AG04449 (cell line): ENCODE measurements around the gene ADAD1.

Source experiments
- CTCF ChIA-PET: fragments of 350-600 bp; formaldehyde crosslinking; extraction: SDS; loops from one replicate; lab custom pipeline; 2021; ENCODE audit warnings: antibody characterized with exemption; lab: Yijun Ruan, JAX
- POLR2A ChIA-PET: fragments of 400-600, 350-600 bp; formaldehyde crosslinking; extraction: SDS; loops from one replicate; lab custom pipeline; 2020; ENCODE audit warnings: antibody characterized with exemption, inconsistent platforms; lab: Yijun Ruan, JAX
- DNase-seq: peaks from one replicate; pipeline ENCODE4 v3.0.0-alpha.2; 2010; ENCODE audit warnings: low read depth, low spot score
- H3K4me3 ChIP-seq: 2 replicates; pipeline ENCODE4 v1.5.1; 2011; ENCODE audit warnings: low read depth, mild to moderate bottlenecking, control low read depth, low read length
- TF ChIP-seq, protein P1 (sequence below): IDR thresholded peaks from one replicate; pipeline ENCODE4 v1.5.1; 2011; ENCODE audit warnings: mild to moderate bottlenecking, moderate library complexity, low read length, control low read depth, inconsistent platforms; ENCODE audit not compliant: insufficient read depth; ENCODE audit errors: missing control alignments

Gene ADAD1

GRCh38 chr4:122378711-122379110 is at the start of gene ADAD1:
ADAD1 (plus strand) TSS chr4:122379011; CDS start chr4:122380070, 1,059 bp downstream.
- TF ChIP-seq, protein P1, sequence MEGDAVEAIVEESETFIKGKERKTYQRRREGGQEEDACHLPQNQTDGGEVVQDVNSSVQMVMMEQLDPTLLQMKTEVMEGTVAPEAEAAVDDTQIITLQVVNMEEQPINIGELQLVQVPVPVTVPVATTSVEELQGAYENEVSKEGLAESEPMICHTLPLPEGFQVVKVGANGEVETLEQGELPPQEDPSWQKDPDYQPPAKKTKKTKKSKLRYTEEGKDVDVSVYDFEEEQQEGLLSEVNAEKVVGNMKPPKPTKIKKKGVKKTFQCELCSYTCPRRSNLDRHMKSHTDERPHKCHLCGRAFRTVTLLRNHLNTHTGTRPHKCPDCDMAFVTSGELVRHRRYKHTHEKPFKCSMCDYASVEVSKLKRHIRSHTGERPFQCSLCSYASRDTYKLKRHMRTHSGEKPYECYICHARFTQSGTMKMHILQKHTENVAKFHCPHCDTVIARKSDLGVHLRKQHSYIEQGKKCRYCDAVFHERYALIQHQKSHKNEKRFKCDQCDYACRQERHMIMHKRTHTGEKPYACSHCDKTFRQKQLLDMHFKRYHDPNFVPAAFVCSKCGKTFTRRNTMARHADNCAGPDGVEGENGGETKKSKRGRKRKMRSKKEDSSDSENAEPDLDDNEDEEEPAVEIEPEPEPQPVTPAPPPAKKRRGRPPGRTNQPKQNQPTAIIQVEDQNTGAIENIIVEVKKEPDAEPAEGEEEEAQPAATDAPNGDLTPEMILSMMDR: no peak
- no peak within 1 kb of the TSS for H3K4me3 ChIP-seq
- CTCF ChIA-PET: no interaction called here
- no peak for DNase-seq
- POLR2A ChIA-PET: no interaction called here

DNA sequence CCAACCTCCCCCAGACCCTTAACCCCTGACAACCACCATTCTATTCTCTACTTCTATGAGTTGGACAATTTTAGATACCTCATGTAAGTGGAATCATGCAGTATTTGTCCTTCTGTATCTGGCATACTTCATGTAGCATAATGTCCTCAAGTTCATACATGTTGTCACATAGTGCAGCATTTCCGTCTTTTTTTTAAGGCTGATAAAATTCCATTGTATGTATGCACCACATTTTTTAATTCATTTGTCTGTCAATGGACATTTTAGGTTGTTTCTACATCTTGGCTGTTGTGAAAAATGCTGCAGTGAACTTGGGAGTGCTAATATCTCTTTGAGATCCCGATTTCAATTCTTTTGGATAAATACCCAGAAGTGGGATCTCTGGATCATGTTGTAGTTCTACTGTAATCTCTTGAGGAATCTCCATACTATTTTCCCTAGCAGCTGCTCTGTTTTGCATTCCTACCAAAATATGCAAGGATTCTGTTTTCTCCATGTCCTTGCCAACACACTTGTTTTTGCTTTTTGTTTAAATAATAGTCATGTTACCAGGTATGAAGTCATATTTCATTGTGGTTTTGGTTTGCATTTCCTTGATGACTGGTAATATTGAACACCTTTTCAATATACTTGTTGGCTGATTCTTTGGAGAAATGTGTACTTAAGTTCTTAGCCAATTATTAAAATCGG is 48.8 kb upstream of the ADAD1 start:
- POLR2A ChIA-PET: no interaction called here
- DNase-seq: peak; percentile 12
- TF ChIP-seq, protein P1: no peak
- no peak overlapping the region for H3K4me3 ChIP-seq
- CTCF ChIA-PET: no interaction called here

- H3K4me3 ChIP-seq: no peak overlapping the region
- DNase-seq: no peak
- CTCF ChIA-PET: no interaction called here
- TF ChIP-seq, protein P1: no peak
- POLR2A ChIA-PET: no interaction called here
Observed at GRCh38 chr4:122331195-122331594, 47.6 kb upstream of the ADAD1 start.

GRCh38 chr4:122334828-122335227 is 44.0 kb upstream of the ADAD1 start:
- no peak for DNase-seq
- POLR2A ChIA-PET: no interaction called here

DNA sequence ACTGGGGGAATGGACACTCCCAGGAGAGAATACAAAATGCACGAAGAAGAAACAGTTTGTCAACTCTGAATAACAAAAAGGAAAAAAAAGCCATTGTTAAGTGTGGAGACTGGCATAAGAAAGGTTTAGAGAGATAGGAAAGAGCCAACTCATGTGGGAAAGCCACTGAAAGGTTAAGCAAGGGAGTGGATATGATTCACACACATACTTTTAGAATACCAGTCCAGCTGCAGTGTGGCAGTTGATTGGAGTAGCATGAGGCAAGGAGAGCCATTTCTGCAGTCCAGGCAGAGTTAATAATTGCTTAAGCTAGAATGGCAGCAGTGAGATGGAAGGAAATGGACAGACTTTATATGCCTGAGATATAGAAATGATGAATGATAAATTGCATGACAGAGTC is 36.9 kb upstream of the ADAD1 start:
- peak; percentile 66 for DNase-seq
- ChIA-PET CTCF (no interaction called here), POLR2A (no interaction called here)
- TF ChIP-seq, protein P1: no peak
- H3K4me3 ChIP-seq: no peak overlapping the region

More at GRCh38 chr4:122334828-122335227, 44.0 kb upstream of the ADAD1 start:
- CTCF ChIA-PET: interaction anchor here (0.8 kb wide), 1 partner anchor 11 kb away, joined by 3 read pairs; no protein-coding TSS in a partner anchor
- H3K4me3 ChIP-seq: no peak overlapping the region
- TF ChIP-seq, protein P1: no peak

DNA sequence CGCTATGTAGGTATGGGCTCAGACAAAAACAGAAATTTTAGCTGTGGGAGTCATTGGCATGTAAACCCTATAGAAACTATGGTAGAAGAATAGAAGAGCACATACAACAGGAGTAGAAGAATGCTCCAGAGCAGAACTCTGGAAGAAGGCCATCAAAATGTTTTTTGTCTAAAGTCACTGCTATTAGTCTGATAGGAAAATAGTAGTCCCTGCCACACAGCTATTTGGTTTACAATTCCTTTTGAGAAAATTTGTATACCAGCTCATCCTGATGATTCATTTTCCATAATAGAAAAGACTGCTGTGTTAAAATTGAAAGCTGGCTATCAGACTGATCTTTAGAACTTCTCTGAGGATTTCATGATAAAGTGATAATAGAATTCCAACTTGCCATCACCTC is 32.8 kb upstream of the ADAD1 start:
- ChIA-PET CTCF (interaction anchor here (0.8 kb wide), 1 partner anchor 11 kb away, joined by 3 read pairs; no protein-coding TSS in a partner anchor), POLR2A (no interaction called here)
- peak; percentile 10 for DNase-seq
- H3K4me3 ChIP-seq: no peak overlapping the region
- TF ChIP-seq, protein P1: no peak
